Measurements from ENCODE around the gene EEPD1. TPM values are rescaled to one million over a fixed set of nuclear protein-coding genes. Genes with fewer than 3 reads are reported as not detected.

The EEPD1 gene
- total RNA-seq, 1 experiment from 2014 or later, result 48.0 TPM

GRCh38 chr7:36348256-36348655 is 195.2 kb downstream of the EEPD1 start:
- ATAC-seq (no peak; the same call in 1 of the 2 replicates), DNase-seq (ENCODE audit: low read depth, low spot score) (no peak)
- H3K4me3 ChIP-seq (ENCODE audit: low read depth in 2 of 2, low read length in 2 of 2), result no peak overlapping the region
- no peak overlapping the region; the same call in 1 of the 2 replicates for H3K27ac ChIP-seq (ENCODE audit: low read length)
- H3K9me3 ChIP-seq (ENCODE audit: control insufficient read depth, insufficient read depth, low read depth, low read length), result no peaks in the 10 kb centered on the region; the same call in 1 of the 2 replicates
- no peaks in the 10 kb centered on the region for H3K36me3 ChIP-seq (ENCODE audit: control insufficient read depth, insufficient read depth, low read length)
- H3K27me3 ChIP-seq (ENCODE audit: control insufficient read depth, insufficient read depth, low read length), result no peaks in the 10 kb centered on the region
- no TSS peak for BruUV-seq (replicated peaks)
- ChIA-PET CTCF (interaction anchor here (0.7 kb wide), 1 partner anchor 129 kb away, joined by 3 read pairs; no protein-coding TSS in a partner anchor), POLR2A (no interaction called here)
- peaks cover 31% of the 10 kb centered on the region for H3K4me1 ChIP-seq (ENCODE audit: control insufficient read depth, insufficient read depth, low read length)
- intact Hi-C loops (cut with micrococcal nuclease; ENCODE audit: unreplicated experiment) (no loop called here), in situ Hi-C loops (cut with HindIII; ENCODE audit: low pct_unique_long_range_greater_than_20kb, low sequenced_read_pairs) (no loop called here)
- TF ChIP-seq POLR2AphosphoS5 (IDR thresholded peaks at IDR 0.05; ENCODE audit: low read depth, low read length) (no peak), TCF7L2 (IDR thresholded peaks at IDR 0.05; ENCODE audit: low read depth, low read length) (no peak), REST (IDR thresholded peaks at IDR 0.05; ENCODE audit: insufficient read depth in 1 of 2, low read depth in 2 of 2, low read length in 1 of 2) (no peak), SIN3A (IDR thresholded peaks at IDR 0.05; ENCODE audit: borderline replicate concordance, insufficient read depth, low read depth, low read length) (no peak), CTCF (IDR thresholded peaks at IDR 0.05) (no peak)

- DNase-seq (ENCODE audit: low read depth, low spot score) (no peak), ATAC-seq (no peak)
- intact Hi-C loops (cut with micrococcal nuclease; ENCODE audit: unreplicated experiment), result no loop called here
- BruUV-seq (replicated peaks), result no TSS peak
- Histone ChIP-seq H3K27me3 (ENCODE audit: control insufficient read depth, insufficient read depth, low read length) (no peaks in the 10 kb centered on the region), H3K4me3 (ENCODE audit: low read depth in 2 of 2, low read length in 2 of 2) (no peak overlapping the region), H3K27ac (ENCODE audit: low read length) (no peak overlapping the region; the same call in 1 of the 2 replicates), H3K36me3 (ENCODE audit: control insufficient read depth, insufficient read depth, low read length) (no peaks in the 10 kb centered on the region), H3K9me3 (ENCODE audit: control insufficient read depth, insufficient read depth, low read depth, low read length) (no peaks in the 10 kb centered on the region; the same call in 1 of the 2 replicates), H3K4me1 (ENCODE audit: control insufficient read depth, insufficient read depth, low read length) (peaks cover 30% of the 10 kb centered on the region)
- ChIA-PET CTCF (interaction anchor here (0.7 kb wide), 1 partner anchor 128 kb away, joined by 3 read pairs; no protein-coding TSS in a partner anchor), POLR2A (no interaction called here)
- no peak for TF ChIP-seq SIN3A (IDR thresholded peaks at IDR 0.05; ENCODE audit: borderline replicate concordance, insufficient read depth, low read depth, low read length)
- no peak for TF ChIP-seq POLR2AphosphoS5 (IDR thresholded peaks at IDR 0.05; ENCODE audit: low read depth, low read length)
- TF ChIP-seq REST (IDR thresholded peaks at IDR 0.05; ENCODE audit: insufficient read depth in 1 of 2, low read depth in 2 of 2, low read length in 1 of 2), result no peak
- TF ChIP-seq TCF7L2 (IDR thresholded peaks at IDR 0.05; ENCODE audit: low read depth, low read length), result no peak
- no peak for TF ChIP-seq CTCF (IDR thresholded peaks at IDR 0.05)
- in situ Hi-C loops (cut with HindIII; ENCODE audit: low pct_unique_long_range_greater_than_20kb, low sequenced_read_pairs), result no loop called here
Observed at GRCh38 chr7:36348771-36349170, 195.7 kb downstream of the EEPD1 start.

Data from Panc1 (cell line).